Measurements from ENCODE around the gene TNRC6B.

The TNRC6B gene

GRCh38 chr22:40261783-40262182 lies 84.1 kb downstream of the TNRC6B start:
- TF ChIP-seq, protein P1, sequence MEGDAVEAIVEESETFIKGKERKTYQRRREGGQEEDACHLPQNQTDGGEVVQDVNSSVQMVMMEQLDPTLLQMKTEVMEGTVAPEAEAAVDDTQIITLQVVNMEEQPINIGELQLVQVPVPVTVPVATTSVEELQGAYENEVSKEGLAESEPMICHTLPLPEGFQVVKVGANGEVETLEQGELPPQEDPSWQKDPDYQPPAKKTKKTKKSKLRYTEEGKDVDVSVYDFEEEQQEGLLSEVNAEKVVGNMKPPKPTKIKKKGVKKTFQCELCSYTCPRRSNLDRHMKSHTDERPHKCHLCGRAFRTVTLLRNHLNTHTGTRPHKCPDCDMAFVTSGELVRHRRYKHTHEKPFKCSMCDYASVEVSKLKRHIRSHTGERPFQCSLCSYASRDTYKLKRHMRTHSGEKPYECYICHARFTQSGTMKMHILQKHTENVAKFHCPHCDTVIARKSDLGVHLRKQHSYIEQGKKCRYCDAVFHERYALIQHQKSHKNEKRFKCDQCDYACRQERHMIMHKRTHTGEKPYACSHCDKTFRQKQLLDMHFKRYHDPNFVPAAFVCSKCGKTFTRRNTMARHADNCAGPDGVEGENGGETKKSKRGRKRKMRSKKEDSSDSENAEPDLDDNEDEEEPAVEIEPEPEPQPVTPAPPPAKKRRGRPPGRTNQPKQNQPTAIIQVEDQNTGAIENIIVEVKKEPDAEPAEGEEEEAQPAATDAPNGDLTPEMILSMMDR (IDR thresholded peaks at IDR 0.05; ENCODE audit: low read depth, low read length, missing control alignments), result no peak
- DNase-seq (ENCODE audit: extremely low read depth, low read depth), result no peak
- no peak overlapping the region for H3K4me3 ChIP-seq (replicated peaks; ENCODE audit: low read depth, low read length)

GRCh38 chr22:40263191-40263590 lies 85.5 kb downstream of the TNRC6B start:
- no peak for DNase-seq (ENCODE audit: extremely low read depth, low read depth)
- TF ChIP-seq, protein P1 (IDR thresholded peaks at IDR 0.05; ENCODE audit: low read depth, low read length, missing control alignments), result no peak
- H3K4me3 ChIP-seq (replicated peaks; ENCODE audit: low read depth, low read length), result no peak overlapping the region

GRCh38 chr22:40265783-40266182 lies 88.1 kb downstream of the TNRC6B start:
- no peak for DNase-seq (ENCODE audit: extremely low read depth, low read depth)
- TF ChIP-seq, protein P1 (IDR thresholded peaks at IDR 0.05; ENCODE audit: low read depth, low read length, missing control alignments), result no peak
- H3K4me3 ChIP-seq (replicated peaks; ENCODE audit: low read depth, low read length), result no peak overlapping the region

DNA sequence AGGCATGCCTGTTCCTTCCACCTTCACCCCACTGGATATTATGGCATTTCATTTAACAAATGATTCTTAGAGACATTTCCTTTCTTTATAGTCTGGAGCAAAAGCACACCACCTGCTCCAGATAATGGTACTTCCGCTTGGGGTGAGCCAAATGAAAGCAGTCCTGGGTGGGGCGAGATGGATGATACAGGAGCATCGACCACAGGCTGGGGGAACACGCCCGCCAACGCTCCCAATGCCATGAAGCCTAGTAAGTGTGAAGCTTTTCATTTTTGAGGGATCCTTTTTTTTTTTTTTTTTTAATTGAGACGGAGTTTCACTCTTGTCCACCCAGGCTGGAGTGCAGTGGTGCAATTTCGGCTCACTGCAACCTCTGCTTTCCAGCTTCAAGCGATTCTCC lies 92.3 kb downstream of the TNRC6B start:
- H3K4me3 ChIP-seq (replicated peaks; ENCODE audit: low read depth, low read length), result no peak overlapping the region
- TF ChIP-seq, protein P1 (IDR thresholded peaks at IDR 0.05; ENCODE audit: low read depth, low read length, missing control alignments), result no peak
- DNase-seq (ENCODE audit: extremely low read depth, low read depth), result no peak

- H3K4me3 ChIP-seq (replicated peaks; ENCODE audit: low read depth, low read length), result no peak overlapping the region
- no peak for DNase-seq (ENCODE audit: extremely low read depth, low read depth)
- TF ChIP-seq, protein P1 (IDR thresholded peaks at IDR 0.05; ENCODE audit: low read depth, low read length, missing control alignments), result no peak
These were observed 93.1 kb downstream of the TNRC6B start for GRCh38 chr22:40270748-40271373.

DNA sequence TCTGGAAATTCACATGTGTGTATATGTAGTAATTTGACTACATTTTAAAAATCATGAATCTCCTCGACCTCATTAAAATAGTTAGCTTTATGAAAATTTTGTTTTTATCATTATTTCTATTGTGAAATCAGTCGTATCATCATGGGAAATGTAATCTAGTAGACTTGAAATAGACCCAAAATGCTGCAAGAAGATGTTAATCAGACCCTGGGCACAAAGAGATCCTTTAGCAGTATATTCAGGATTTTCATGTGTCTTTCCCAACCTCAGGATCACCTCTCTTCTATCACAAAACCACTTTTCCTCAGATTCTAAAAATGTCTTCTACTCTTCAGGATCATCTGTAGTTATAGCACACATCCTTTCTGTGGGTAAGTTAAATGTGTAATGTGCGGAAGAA lies 93.7 kb downstream of the TNRC6B start:
- TF ChIP-seq, protein P1 (IDR thresholded peaks at IDR 0.05; ENCODE audit: low read depth, low read length, missing control alignments), result no peak
- no peak for DNase-seq (ENCODE audit: extremely low read depth, low read depth)
- H3K4me3 ChIP-seq (replicated peaks; ENCODE audit: low read depth, low read length), result no peak overlapping the region

DNA sequence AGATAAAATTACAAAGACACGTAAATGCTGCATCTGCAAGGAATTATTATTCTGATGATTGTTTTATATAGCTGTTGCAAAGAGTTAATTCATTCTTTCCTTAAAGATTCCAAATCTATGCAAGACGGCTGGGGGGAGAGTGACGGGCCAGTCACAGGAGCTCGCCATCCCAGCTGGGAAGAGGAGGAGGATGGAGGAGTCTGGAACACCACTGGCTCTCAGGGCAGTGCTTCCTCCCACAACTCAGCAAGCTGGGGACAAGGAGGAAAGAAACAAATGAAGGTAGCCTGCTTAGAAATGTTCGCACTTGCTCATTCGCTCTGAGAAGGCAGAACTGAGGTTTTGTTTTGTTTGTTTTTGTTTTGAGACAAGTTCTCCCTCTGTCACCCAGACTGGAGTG lies 95.6 kb downstream of the TNRC6B start:
- H3K4me3 ChIP-seq (replicated peaks; ENCODE audit: low read depth, low read length), result no peak overlapping the region
- TF ChIP-seq, protein P1 (IDR thresholded peaks at IDR 0.05; ENCODE audit: low read depth, low read length, missing control alignments), result no peak
- no peak for DNase-seq (ENCODE audit: extremely low read depth, low read depth)
